GM12865 (cell line): Measurements from ENCODE around the gene EPPIN.

Experiments
- DNase-seq: peaks from one replicate; pipeline ENCODE4 v3.0.0; 2010; ENCODE audit warnings: low read depth
- H3K4me3 ChIP-seq: 2 replicates; pipeline ENCODE4 v1.5.1; 2011; ENCODE audit warnings: mild to moderate bottlenecking, low read depth, low read length, control low read depth
- TF ChIP-seq, protein P1 (sequence below): IDR thresholded peaks from 2 replicates; pipeline ENCODE4 v1.5.1; 2011; ENCODE audit warnings: low read length, control low read depth, low read depth, inconsistent platforms; ENCODE audit not compliant: insufficient read depth; ENCODE audit errors: missing control alignments

Gene EPPIN

DNA sequence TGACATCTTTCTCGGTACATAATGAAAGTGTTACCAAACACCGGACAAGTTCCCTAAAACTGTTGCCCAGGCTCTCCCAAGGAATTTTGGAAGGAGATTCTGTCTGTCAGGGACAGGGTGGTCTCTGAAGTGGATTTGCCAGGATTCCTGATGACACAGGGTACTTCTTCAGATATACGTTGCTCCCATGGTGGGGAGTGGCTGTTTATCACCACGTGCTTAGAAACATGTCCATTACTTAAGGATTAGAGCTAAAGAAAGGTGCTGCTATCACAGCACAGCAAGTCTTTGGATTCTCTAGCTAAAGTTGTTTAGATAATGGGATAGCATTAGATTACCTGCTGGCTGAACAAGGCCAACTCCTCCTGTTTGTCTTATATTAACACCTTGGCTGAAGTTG is 38.1 kb downstream of the EPPIN start:
- DNase-seq: no peak
- H3K4me3 ChIP-seq: no peak overlapping the region
- TF ChIP-seq, protein P1, sequence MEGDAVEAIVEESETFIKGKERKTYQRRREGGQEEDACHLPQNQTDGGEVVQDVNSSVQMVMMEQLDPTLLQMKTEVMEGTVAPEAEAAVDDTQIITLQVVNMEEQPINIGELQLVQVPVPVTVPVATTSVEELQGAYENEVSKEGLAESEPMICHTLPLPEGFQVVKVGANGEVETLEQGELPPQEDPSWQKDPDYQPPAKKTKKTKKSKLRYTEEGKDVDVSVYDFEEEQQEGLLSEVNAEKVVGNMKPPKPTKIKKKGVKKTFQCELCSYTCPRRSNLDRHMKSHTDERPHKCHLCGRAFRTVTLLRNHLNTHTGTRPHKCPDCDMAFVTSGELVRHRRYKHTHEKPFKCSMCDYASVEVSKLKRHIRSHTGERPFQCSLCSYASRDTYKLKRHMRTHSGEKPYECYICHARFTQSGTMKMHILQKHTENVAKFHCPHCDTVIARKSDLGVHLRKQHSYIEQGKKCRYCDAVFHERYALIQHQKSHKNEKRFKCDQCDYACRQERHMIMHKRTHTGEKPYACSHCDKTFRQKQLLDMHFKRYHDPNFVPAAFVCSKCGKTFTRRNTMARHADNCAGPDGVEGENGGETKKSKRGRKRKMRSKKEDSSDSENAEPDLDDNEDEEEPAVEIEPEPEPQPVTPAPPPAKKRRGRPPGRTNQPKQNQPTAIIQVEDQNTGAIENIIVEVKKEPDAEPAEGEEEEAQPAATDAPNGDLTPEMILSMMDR: no peak

- peak; percentile 1 for DNase-seq
- no peak overlapping the region for H3K4me3 ChIP-seq
- TF ChIP-seq, protein P1: no peak
Observed at GRCh38 chr20:45508068-45508886, 38.9 kb downstream of the EPPIN start.

GRCh38 chr20:45507011-45507820 is 40.0 kb downstream of the EPPIN start:
- peak; percentile 16 for DNase-seq
- TF ChIP-seq, protein P1: no peak
- no peak overlapping the region for H3K4me3 ChIP-seq

GRCh38 chr20:45506398-45506797 is 40.8 kb downstream of the EPPIN start:
- H3K4me3 ChIP-seq: no peak overlapping the region
- TF ChIP-seq, protein P1: no peak
- no peak for DNase-seq

DNA sequence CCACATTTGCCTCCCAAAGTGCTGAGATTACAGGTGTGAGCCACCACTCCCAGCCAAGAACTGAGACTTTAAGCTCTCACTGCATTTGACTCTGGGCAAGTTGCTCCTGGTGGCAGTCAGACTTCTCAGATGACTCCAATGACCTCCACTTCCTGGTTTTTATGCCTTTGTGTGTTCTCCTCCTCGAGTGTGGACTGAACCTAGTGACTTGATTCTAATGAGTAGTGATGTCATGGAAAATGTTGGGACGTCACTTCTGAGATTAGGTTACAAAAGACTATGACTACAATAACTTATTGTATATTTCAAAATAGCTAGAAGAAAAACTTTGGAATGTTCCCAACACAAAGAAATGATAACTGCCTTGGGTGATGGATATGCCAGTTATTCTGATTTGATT is 43.8 kb downstream of the EPPIN start:
- DNase-seq: no peak
- H3K4me3 ChIP-seq: no peak overlapping the region
- TF ChIP-seq, protein P1: no peak

DNA sequence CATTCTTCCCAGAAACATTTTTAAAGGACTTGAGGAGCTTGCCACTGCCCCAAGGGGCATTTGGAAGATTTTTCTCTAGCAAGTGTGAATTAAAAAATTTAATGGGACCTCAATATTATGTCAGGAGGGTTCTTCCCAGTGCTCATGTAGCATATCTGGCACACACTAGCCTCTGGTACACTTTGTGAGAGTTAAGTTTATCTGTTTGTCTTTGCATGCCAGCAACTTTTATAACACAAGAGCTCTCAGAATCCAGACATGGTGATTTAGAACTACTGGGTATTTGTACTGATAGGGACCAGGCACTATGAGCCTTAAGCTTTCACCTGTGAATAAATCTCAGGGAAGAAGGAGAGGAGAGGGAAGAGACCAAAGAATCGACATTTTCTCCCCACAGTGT is 44.6 kb downstream of the EPPIN start:
- H3K4me3 ChIP-seq: no peak overlapping the region
- DNase-seq: no peak
- TF ChIP-seq, protein P1: no peak
